Activated naive CD4-positive, alpha-beta T cell treated with anti-CD3 and anti-CD28 coated beads for 36 hours (primary cell): ENCODE data around the gene ARMC7. TPM values are rescaled to one million over a fixed set of nuclear protein-coding genes. Genes with fewer than 3 reads are reported as not detected.
A peak's percentile ranks its signal among the peaks of the same experiment; 100 is the strongest.

ENCODE experiments used
- CTCF ChIA-PET: fragments of 350-600 bp; sonication (Branson Sonifier 250); formaldehyde crosslinking; loops from one replicate; lab custom pipeline; 2021; ENCODE audit warnings: antibody characterized with exemption; lab: Charles Lee
- DNase-seq: peaks from one replicate; pipeline ENCODE4 v3.0.0-alpha.2; 2020
- H3K27ac Mint-ChIP-seq: one replicate; pipeline ENCODE4 v1.8.0; 2021; ENCODE audit warnings: mild to moderate bottlenecking, mixed read lengths
- H3K27me3 Mint-ChIP-seq: one replicate; pipeline ENCODE4 v1.8.0; 2021; ENCODE audit warnings: low read depth, mixed read lengths
- H3K36me3 Mint-ChIP-seq: one replicate; pipeline ENCODE4 v1.8.0; 2021; ENCODE audit warnings: low read depth, mixed read lengths
- H3K4me1 Mint-ChIP-seq: one replicate; pipeline ENCODE4 v1.8.0; 2021; ENCODE audit warnings: low read depth, mixed read lengths
- H3K4me3 Mint-ChIP-seq: one replicate; pipeline ENCODE4 v1.8.0; 2021; ENCODE audit warnings: mild to moderate bottlenecking, moderate library complexity, mixed read lengths
- H3K9me3 Mint-ChIP-seq: one replicate; pipeline ENCODE4 v1.8.0; 2021; ENCODE audit warnings: mixed read lengths
- intact Hi-C: fragments of 100-400 bp; cut with micrococcal nuclease; formaldehyde crosslinking; loops from one replicate; pipeline ENCODE4 v1.15.1; 2023
- total RNA-seq, 2 experiments: library from RNA; stranded (reverse); gene quantifications; one replicate each; pipeline ENCODE4 v1.2.3, GENCODE V29; 2021

ARMC7 gene
- total RNA-seq, 2 experiments from 2014 or later = 3.8 to 4.9 TPM

GRCh38 chr17:75093548-75094158 is 16.1 kb upstream of the ARMC7 start:
- no peak for DNase-seq
- CTCF ChIA-PET = no interaction called here
- intact Hi-C loops = no loop called here

GRCh38 chr17:75094871-75095399 is 14.8 kb upstream of the ARMC7 start:
- Mint-ChIP-seq H3K4me3 (no peak overlapping the region), H3K4me1 (peaks cover 7% of the 10 kb centered on the region), H3K27me3 (no peaks in the 10 kb centered on the region), H3K9me3 (no peaks in the 10 kb centered on the region), H3K27ac (no peak overlapping the region), H3K36me3 (no peaks in the 10 kb centered on the region)
- DNase-seq = no peak
- intact Hi-C loops = no loop called here
- CTCF ChIA-PET = interaction anchor here (1.8 kb wide), 1 partner anchor 11 kb away, joined by 5 read pairs; no protein-coding TSS in a partner anchor

More at GRCh38 chr17:75093548-75094158, 16.1 kb upstream of the ARMC7 start:
- Mint-ChIP-seq H3K4me3 (no peak overlapping the region), H3K27me3 (no peaks in the 10 kb centered on the region), H3K9me3 (no peaks in the 10 kb centered on the region), H3K27ac (no peak overlapping the region), H3K4me1 (peaks cover 20% of the 10 kb centered on the region), H3K36me3 (no peaks in the 10 kb centered on the region)

- no peaks in the 10 kb centered on the region for H3K9me3 Mint-ChIP-seq
- H3K4me3 Mint-ChIP-seq = no peak overlapping the region
- no peaks in the 10 kb centered on the region for H3K27me3 Mint-ChIP-seq
- no peak for DNase-seq
- intact Hi-C loops = no loop called here
- H3K36me3 Mint-ChIP-seq = no peaks in the 10 kb centered on the region
- peaks cover 4% of the 10 kb centered on the region for H3K4me1 Mint-ChIP-seq
- CTCF ChIA-PET = interaction anchor here (1.8 kb wide), 1 partner anchor 10 kb away, joined by 5 read pairs; no protein-coding TSS in a partner anchor
- H3K27ac Mint-ChIP-seq = no peak overlapping the region
Measured at GRCh38 chr17:75096082-75096625, 13.6 kb upstream of the ARMC7 start.

GRCh38 chr17:75097865-75098264 is 11.9 kb upstream of the ARMC7 start:
- Mint-ChIP-seq H3K4me3 (no peak overlapping the region), H3K9me3 (no peaks in the 10 kb centered on the region), H3K4me1 (no peaks in the 10 kb centered on the region), H3K36me3 (no peaks in the 10 kb centered on the region), H3K27me3 (no peaks in the 10 kb centered on the region), H3K27ac (no peak overlapping the region)
- CTCF ChIA-PET = interaction anchor here (0.9 kb wide), 1 partner anchor 16 kb away, joined by 4 read pairs; no protein-coding TSS in a partner anchor
- intact Hi-C loops = no loop called here
- DNase-seq = no peak

GRCh38 chr17:75098861-75099260 is 10.9 kb upstream of the ARMC7 start:
- intact Hi-C loops = no loop called here
- no peaks in the 10 kb centered on the region for H3K4me1 Mint-ChIP-seq
- no peaks in the 10 kb centered on the region for H3K27me3 Mint-ChIP-seq
- H3K27ac Mint-ChIP-seq = no peak overlapping the region
- no peak for DNase-seq
- H3K36me3 Mint-ChIP-seq = no peaks in the 10 kb centered on the region
- H3K9me3 Mint-ChIP-seq = no peaks in the 10 kb centered on the region
- CTCF ChIA-PET = no interaction called here
- no peak overlapping the region for H3K4me3 Mint-ChIP-seq

- DNase-seq = no peak
- Mint-ChIP-seq H3K9me3 (no peaks in the 10 kb centered on the region), H3K27me3 (no peaks in the 10 kb centered on the region), H3K4me1 (no peaks in the 10 kb centered on the region), H3K27ac (no peak overlapping the region), H3K4me3 (no peak overlapping the region), H3K36me3 (no peaks in the 10 kb centered on the region)
- CTCF ChIA-PET = no interaction called here
- intact Hi-C loops = no loop called here
Measured at GRCh38 chr17:75099881-75100595, 9.7 kb upstream of the ARMC7 start.

GRCh38 chr17:75102385-75102821 is 7.4 kb upstream of the ARMC7 start:
- H3K27ac Mint-ChIP-seq = no peak overlapping the region
- CTCF ChIA-PET = no interaction called here
- intact Hi-C loops = no loop called here
- H3K27me3 Mint-ChIP-seq = no peaks in the 10 kb centered on the region
- no peaks in the 10 kb centered on the region for H3K36me3 Mint-ChIP-seq
- H3K4me1 Mint-ChIP-seq = no peaks in the 10 kb centered on the region
- no peak for DNase-seq
- H3K4me3 Mint-ChIP-seq = no peak overlapping the region
- no peaks in the 10 kb centered on the region for H3K9me3 Mint-ChIP-seq

- no peaks in the 10 kb centered on the region for H3K27me3 Mint-ChIP-seq
- H3K36me3 Mint-ChIP-seq = no peaks in the 10 kb centered on the region
- CTCF ChIA-PET = interaction anchor here (1.5 to 3.7 kb wide), 2 partner anchors 10 to 13 kb away, joined by 4 to 27 read pairs; no protein-coding TSS in a partner anchor
- no peak overlapping the region for H3K4me3 Mint-ChIP-seq
- H3K4me1 Mint-ChIP-seq = peaks cover 1% of the 10 kb centered on the region
- no peaks in the 10 kb centered on the region for H3K9me3 Mint-ChIP-seq
- intact Hi-C loops = no loop called here
- no peak for DNase-seq
- H3K27ac Mint-ChIP-seq = no peak overlapping the region
Measured at GRCh38 chr17:75103601-75104554, 5.9 kb upstream of the ARMC7 start.

GRCh38 chr17:75105126-75106080 is 4.4 kb upstream of the ARMC7 start:
- Mint-ChIP-seq H3K4me1 (peaks cover 5% of the 10 kb centered on the region), H3K36me3 (no peaks in the 10 kb centered on the region), H3K27ac (no peak overlapping the region), H3K27me3 (no peaks in the 10 kb centered on the region), H3K4me3 (no peak overlapping the region), H3K9me3 (no peaks in the 10 kb centered on the region)
- DNase-seq = peak; percentile 43
- intact Hi-C loops = loop anchor here (5.0 kb wide), 2 partner anchors 38 to 58 kb away; partner anchors contain the start of genes ATP5PD and KCTD2
- CTCF ChIA-PET = interaction anchor here (0.7 to 3.7 kb wide), 8 partner anchors 9 to 144 kb away, joined by 3 to 27 read pairs (median 4); no protein-coding TSS in a partner anchor

GRCh38 chr17:75108193-75108592 is 1.6 kb upstream of the ARMC7 start:
- Mint-ChIP-seq H3K27ac (no peak overlapping the region), H3K36me3 (no peaks in the 10 kb centered on the region)
- CTCF ChIA-PET = interaction anchor here (1.4 to 3.4 kb wide), 3 partner anchors 22 to 147 kb away, joined by 3 to 15 read pairs (median 7); no protein-coding TSS in a partner anchor

More at GRCh38 chr17:75108193-75108592, 1.6 kb upstream of the ARMC7 start:
- Mint-ChIP-seq H3K27me3 (no peaks in the 10 kb centered on the region), H3K9me3 (no peaks in the 10 kb centered on the region), H3K4me3 (peak overlapping the region; percentile 90), H3K4me1 (peaks cover 18% of the 10 kb centered on the region)
- intact Hi-C loops = loop anchor here (2.0 to 5.0 kb wide), 4 partner anchors 19 to 147 kb away; partner anchors contain the start of genes ATP5PD and KCTD2
- no peak for DNase-seq
